ENCODE measurements around the gene FBN1. TPM values are rescaled to one million over a fixed set of nuclear protein-coding genes. Genes with fewer than 3 reads are reported as not detected.

The FBN1 gene
- total RNA-seq, 1 experiment from 2014 or later: 5.2 TPM

DNA sequence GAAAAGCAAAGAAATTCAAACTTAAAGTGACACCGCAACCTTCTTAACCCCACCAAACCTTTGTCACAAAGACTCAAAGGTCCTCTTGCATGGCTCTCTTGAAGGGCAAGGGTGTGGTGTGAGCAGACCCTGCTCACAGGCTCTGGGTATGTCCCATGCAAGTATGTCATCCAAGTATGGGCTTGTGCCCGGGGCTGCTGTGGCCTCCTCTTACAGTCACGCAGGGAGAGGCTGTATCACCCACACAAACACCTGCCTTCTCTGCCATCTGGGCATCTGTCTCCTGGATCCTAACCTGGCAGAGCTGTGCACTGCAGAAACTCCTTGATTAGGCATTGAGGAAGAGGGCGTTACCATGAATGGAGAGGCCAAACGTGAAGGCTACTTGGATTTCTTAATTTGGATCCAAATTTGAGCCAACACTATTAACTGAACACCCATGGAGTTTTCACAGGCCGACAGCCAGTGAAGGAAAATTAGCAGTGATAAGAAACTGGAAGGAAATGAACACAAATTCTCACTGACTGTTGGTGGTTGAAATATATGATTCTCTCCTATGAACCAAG lies 167.6 kb downstream of the FBN1 start:
- ChIA-PET CTCF (interaction anchor here (1.3 kb wide), 1 partner anchor 30 kb away, joined by 4 read pairs; no protein-coding TSS in a partner anchor), POLR2A (no interaction called here)
- DNase-seq (ENCODE audit: low spot score): no peak
- Mint-ChIP-seq H3K27ac (no peak overlapping the region), H3K4me3 (no peak overlapping the region), H3K36me3 (no peaks in the 10 kb centered on the region), H3K9me3 (no peaks in the 10 kb centered on the region), H3K4me1 (peaks cover 30% of the 10 kb centered on the region), H3K27me3 (ENCODE audit: low read depth) (no peaks in the 10 kb centered on the region)
- TF ChIP-seq NR1H2 (CRISPR knock-in tag; IDR thresholded peaks at IDR 0.05) (no peak), ZNF121 (CRISPR knock-in tag; IDR thresholded peaks at IDR 0.05) (no peak), ZNF512 (CRISPR knock-in tag; IDR thresholded peaks at IDR 0.05; ENCODE audit: borderline replicate concordance) (no peak), FOXK1 (CRISPR knock-in tag; IDR thresholded peaks at IDR 0.05) (no peak), ZNF219 (CRISPR knock-in tag; IDR thresholded peaks at IDR 0.05; ENCODE audit: borderline replicate concordance) (no peak), SMAD4 (CRISPR knock-in tag; IDR thresholded peaks at IDR 0.05) (no peak), ZNF532 (CRISPR knock-in tag; IDR thresholded peaks at IDR 0.05; ENCODE audit: borderline replicate concordance) (no peak), ZNF317 (CRISPR knock-in tag; IDR thresholded peaks at IDR 0.05; ENCODE audit: borderline replicate concordance, low read depth) (no peak), GABPB1 (CRISPR knock-in tag; IDR thresholded peaks at IDR 0.05) (no peak), ATF2 (CRISPR knock-in tag; IDR thresholded peaks at IDR 0.05; ENCODE audit: borderline replicate concordance, low read depth) (no peak), ELF4 (CRISPR knock-in tag; IDR thresholded peaks at IDR 0.05; ENCODE audit: low read depth) (no peak), EMX1 (CRISPR knock-in tag; IDR thresholded peaks at IDR 0.05) (no peak), ZNF138 (CRISPR knock-in tag; conservative IDR thresholded peaks at IDR 0.05) (no peak), PRDM15 (CRISPR knock-in tag; IDR thresholded peaks at IDR 0.05) (no peak), OVOL2 (CRISPR knock-in tag; IDR thresholded peaks at IDR 0.05; ENCODE audit: borderline replicate concordance) (no peak), KAT7 (CRISPR knock-in tag; IDR thresholded peaks at IDR 0.05; ENCODE audit: borderline replicate concordance) (no peak), SP1 (CRISPR knock-in tag; conservative IDR thresholded peaks at IDR 0.05) (no peak)
- TF ChIP-seq, protein P1, sequence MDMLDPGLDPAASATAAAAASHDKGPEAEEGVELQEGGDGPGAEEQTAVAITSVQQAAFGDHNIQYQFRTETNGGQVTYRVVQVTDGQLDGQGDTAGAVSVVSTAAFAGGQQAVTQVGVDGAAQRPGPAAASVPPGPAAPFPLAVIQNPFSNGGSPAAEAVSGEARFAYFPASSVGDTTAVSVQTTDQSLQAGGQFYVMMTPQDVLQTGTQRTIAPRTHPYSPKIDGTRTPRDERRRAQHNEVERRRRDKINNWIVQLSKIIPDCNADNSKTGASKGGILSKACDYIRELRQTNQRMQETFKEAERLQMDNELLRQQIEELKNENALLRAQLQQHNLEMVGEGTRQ (CRISPR knock-in tag; IDR thresholded peaks at IDR 0.05): no peak
- TF ChIP-seq, protein P2, sequence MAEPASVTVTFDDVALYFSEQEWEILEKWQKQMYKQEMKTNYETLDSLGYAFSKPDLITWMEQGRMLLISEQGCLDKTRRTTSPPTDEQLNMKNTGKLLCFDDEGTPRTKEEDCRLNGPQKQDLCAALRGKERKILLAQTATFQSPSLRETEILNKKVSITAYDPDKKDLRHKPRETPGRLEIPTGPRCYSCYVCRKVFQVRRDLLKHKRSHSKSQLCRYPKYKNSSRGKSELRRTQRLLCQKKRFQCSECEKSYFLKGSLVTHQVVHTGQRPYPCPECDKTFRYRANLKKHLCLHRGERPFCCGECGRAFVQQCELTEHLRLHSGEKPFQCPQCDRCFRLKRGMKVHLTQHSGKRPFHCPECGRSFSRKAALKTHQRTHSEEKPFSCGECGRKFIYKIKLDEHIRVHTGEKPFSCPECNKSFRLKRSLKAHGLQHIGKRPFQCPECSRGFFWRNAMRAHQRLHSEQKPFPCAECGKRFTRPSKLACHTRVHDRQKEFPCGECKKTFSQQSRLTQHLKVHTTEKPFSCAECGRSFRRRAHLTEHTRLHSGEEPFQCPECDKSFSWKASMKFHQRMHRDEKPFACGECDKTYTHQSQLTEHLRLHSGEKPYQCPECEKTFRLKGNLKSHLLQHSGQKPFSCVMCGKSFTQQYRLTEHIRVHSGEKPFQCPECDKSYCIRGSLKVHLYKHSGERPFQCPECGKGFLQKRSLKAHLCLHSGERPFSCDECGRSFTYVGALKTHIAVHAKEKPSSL (CRISPR knock-in tag; conservative IDR thresholded peaks at IDR 0.05): no peak
- TF ChIP-seq, protein P3, sequence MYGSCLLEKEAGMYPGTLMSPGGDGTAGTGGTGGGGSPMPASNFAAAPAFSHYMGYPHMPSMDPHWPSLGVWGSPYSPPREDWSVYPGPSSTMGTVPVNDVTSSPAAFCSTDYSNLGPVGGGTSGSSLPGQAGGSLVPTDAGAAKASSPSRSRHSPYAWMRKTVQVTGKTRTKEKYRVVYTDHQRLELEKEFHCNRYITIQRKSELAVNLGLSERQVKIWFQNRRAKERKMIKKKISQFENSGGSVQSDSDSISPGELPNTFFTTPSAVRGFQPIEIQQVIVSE (CRISPR knock-in tag; IDR thresholded peaks at IDR 0.05; ENCODE audit: borderline replicate concordance): no peak
- no peak for ATAC-seq

Data from WTC11 (cell line).